Hematopoietic multipotent progenitor cell treated with erythropoietin and hydrocortisone succinate and interleukin-3 and kit ligand, for 17 days (in vitro differentiated cells): ENCODE measurements around the gene RBMY1E.
"Not testable (repeated sequence)": the region's sequence is repeated elsewhere in the genome, so short reads cannot be mapped to it uniquely, and the experiment has no call there.

ENCODE experiments used
- DNase-seq: peaks from one replicate; pipeline ENCODE4 v3.0.0-alpha.2; 2015; ENCODE audit warnings: low spot score

The RBMY1E gene

DNA sequence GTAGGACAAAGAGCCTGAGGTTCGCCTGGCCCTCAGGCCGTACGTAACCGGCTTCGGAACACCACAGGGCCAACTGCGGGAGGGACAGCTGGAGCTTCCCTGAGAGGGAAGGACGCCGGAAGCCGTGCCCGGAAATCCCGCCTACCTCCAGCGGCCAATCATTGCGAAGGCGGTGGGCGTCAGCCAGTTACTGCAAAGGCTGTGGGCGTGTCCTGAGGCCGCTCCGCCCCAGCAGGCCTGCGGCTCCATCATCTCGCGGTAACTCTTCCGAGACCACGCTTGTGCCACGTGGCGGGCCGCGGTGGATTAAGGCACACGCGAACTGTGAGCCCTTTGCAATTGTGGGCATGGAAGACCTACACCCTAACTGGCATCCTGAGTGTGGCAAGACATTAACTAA lies at the start of gene RBMY1E:
Gene RBMY1E, minus strand, starts transcription at position 101 of the 400 bp plus-strand sequence. CDS start 1,978 bp downstream, outside the sequence.
- DNase-seq = not testable (repeated sequence)

DNA sequence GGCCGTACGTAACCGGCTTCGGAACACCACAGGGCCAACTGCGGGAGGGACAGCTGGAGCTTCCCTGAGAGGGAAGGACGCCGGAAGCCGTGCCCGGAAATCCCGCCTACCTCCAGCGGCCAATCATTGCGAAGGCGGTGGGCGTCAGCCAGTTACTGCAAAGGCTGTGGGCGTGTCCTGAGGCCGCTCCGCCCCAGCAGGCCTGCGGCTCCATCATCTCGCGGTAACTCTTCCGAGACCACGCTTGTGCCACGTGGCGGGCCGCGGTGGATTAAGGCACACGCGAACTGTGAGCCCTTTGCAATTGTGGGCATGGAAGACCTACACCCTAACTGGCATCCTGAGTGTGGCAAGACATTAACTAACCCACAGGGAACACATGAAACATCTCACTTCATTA lies 23.4 kb downstream of the RBMY1E start, which contains the start of gene RBMY1D:
Gene RBMY1D, minus strand, starts transcription at position 101 of the 400 bp plus-strand sequence. CDS start 2,013 bp downstream, outside the sequence.
- DNase-seq = not testable (repeated sequence)

GRCh38 chrY:21869407-21870076 lies 48.3 kb downstream of the RBMY1E start:
- not testable (repeated sequence) for DNase-seq
